HG02970 (cell line): ENCODE data around the gene SGSH.
A peak's percentile ranks its signal among the peaks of the same experiment; 100 is the strongest.
"Not testable (repeated sequence)": the region's sequence is repeated elsewhere in the genome, so short reads cannot be mapped to it uniquely, and the experiment has no call there.

Experiments used
- ATAC-seq: cut with Tn5 transposase; IDR thresholded peaks from one replicate; pipeline ENCODE4 v1.9.1; 2021; ENCODE audit warnings: mild to moderate bottlenecking, moderate library complexity, moderate number of reproducible peaks; ENCODE audit not compliant: unreplicated experiment, low FRiP score

SGSH gene

DNA sequence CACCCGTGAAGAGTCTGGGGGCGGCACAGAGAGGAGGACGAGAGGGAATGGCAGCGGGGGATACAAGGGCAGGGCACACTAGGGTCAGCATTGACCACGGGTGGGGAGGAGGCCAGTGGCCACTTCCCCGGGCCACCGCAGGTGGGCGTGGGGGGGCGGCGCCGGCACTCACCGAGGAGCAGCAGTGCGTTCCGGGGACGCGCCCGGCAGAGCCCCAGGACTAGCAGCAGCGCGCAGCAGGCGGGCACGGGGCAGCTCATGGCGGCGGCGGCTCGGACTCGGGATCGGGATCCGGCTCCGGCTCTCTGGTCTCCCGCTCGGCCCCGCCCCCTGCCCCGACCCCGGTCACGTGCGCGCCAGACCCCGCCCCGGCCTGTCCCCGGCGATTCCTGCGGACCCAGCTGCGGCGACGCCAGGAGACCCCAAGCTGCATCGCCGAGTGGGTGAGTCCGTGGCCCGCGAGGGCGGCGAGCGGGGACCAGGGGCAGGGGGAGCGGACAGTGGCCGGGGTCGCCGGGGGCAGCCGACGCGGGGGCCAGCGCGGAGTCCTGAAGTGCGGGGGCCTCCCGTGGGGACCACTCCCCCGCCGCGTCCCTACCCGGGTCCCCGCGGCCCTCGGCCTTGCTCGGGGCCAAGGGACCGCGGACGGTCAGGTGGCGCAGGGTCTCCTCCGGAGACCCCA lies at the start of gene SGSH, which contains the start of gene SLC26A11:
SGSH (minus strand) TSS at position 280 of the 682 bp plus-strand sequence; CDS start at position 260, 20 bp downstream.
SLC26A11 (plus strand) TSS at position 374 of the 682 bp plus-strand sequence. CDS start 1,134 bp downstream, outside the sequence.
- no peak for ATAC-seq

- ATAC-seq: no peak
Measured at GRCh38 chr17:80269405-80269807, 49.3 kb upstream of the SGSH start.

DNA sequence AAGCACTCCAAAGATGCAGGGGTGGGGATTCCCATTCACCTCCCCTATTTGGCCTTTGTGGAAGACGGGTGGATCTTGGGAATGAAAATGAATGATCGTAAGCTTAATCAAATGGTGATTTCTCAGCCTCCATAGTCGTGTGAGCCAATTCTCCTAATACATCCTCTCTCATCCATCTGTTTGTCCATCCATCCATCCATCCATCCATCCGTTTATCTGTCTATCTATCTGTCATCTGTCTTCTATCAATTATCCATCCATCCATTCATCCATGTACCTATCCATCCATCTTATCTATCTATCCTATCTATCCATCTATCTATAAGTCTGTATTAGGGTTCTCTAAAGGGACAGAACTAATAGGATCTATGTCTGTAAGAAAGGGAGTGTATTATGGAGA lies 48.3 kb upstream of the SGSH start:
- no peak for ATAC-seq

DNA sequence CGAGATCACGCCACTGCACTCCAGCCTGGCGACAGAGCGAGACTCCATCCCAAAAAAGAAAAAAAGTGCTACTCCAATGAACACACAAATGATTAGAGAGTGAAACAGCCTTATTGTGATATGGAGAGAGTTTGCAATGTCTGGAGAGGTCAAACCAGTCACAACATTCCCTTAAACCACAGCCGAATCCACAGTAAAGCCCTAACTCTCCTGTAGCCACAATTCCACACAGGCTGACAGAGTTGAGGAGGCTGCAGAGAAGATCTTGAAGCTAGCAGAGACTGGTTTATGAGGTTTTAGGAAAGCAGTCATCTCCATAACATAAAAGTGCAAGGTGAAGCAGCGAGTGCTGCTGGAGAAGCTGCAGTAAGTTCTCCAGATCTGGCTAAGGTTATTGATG lies 47.3 kb upstream of the SGSH start:
- ATAC-seq: no peak

DNA sequence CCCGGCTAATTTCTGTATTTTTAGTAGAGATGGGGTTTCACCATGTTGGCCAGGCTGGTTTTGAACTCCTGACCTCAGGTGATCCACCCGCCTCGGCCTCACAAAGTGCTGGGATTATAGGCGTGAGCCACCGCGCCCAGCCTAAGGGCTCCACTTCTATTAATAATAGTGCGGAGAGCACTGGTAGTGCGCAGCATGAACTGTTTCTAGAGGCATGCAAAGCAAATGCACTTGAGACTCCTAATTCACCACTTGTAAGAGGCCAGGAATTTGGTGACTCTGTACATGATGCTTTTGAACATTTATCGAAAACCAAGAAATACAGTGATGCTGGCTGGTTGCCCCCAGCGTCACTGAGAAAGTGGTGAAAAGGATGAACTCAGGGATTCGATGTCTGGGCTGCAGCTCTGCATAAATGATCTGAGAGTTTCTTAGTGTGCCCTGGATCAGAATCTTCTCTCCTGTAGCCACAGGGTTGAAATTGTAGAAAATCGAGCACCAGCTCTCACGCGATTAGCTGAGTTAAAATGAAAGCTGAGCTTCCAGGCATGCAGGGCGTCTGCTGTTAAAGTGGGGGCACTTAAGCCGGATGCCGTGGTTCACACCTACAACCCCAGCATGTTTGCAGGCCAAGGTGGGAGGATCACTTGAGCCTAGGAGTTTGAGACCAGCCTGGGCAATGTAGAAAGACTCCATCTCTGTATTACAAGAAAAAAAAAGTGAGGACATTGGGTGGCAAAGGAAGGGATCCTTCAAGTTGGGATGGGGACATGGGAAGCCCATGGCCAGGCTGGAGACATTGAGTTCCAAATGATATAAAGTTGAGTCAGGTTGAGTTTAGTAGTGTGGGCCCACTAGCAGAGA lies 45.3 kb upstream of the SGSH start:
- ATAC-seq: no peak

DNA sequence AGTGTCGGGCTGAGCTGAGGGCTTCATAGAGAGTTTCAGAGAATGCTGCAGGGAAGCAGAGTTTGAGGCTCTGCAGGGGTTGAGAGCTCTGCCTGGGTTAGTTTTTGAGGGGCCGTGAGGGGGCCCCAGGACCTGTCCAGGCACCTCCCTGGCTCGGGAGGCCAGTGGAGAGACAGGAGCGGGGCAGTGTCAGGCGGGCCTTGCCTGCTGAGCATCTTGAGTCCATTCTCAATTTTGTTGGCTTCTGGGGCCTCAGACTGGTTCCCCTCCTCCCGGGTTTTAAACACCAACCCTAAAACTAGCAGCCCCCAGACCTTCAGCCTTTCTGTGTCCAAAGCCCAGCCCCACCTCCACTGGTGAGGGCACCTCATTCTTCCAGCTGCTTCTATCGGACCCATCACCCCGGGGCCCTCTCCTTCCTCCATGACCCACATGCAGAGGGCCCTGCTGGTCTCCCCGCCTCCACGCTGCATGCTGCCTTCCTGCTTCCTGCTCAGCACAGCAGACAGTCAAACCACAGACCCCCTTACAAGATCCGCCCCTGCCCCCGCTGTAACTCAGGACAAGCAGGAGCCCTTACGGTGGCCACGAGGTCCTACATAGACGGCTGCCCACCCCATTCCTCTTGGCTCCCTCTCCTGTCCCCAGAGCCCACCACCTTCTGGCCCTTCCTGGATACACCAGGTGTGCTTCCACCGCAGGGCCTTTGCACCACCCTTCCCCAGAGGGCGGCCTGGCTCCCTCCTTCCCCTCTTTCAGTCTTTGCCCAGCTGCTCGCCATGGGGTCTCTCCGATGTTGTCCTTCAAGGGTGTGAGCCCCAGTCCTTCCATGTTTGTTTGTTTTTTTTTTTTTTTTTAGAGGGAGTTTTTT lies 44.3 kb upstream of the SGSH start:
- ATAC-seq: no peak

DNA sequence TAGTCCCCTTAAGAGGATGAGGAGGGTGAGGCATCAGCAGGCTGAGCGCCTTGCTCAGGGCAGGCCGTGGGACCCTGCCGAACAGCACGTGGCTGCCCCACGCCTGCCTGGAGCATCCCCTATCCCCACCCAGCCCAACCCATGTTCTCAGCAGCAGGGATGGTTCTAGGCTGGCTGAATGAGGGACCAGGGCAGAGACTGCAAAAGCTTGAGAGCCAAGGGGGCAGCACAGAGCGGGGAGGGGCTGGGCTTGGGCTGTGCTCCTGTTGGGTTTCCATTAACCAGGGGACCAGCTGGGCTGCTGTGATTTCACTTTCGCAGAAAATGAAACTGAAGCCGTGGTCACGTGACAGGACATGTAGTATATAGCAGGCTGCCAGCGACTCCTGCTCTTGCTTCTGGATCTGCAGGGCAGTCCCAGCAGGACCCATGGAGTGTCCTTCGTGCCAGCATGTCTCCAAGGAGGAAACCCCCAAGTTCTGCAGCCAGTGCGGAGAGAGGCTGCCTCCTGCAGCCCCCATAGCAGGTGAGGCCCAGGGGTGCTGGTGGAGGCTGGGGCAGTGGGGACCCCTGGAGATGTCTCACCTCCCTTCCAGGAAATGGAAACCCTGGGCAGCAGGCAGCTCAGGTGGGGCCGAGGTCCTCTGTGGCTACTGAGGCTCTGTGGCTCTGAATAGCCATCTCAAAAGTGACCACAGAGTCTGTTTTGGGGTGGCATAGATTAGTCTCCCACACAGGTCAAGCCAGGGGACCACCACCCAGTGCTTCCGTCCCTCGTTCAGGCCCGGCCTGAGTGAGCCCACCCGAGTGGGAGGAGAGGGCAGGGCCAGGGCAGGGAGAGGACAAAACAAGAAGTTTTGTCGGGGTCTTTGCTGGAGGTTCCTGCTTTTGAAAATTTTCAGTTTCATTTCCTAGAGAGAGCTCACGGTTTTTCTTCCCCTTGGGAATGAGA lies 43.4 kb upstream of the SGSH start:
- peak; percentile 38 for ATAC-seq

- no peak for ATAC-seq
Measured at GRCh38 chr17:80262775-80263244, 42.7 kb upstream of the SGSH start.

GRCh38 chr17:80262291-80262690 lies 42.2 kb upstream of the SGSH start:
- no peak for ATAC-seq

DNA sequence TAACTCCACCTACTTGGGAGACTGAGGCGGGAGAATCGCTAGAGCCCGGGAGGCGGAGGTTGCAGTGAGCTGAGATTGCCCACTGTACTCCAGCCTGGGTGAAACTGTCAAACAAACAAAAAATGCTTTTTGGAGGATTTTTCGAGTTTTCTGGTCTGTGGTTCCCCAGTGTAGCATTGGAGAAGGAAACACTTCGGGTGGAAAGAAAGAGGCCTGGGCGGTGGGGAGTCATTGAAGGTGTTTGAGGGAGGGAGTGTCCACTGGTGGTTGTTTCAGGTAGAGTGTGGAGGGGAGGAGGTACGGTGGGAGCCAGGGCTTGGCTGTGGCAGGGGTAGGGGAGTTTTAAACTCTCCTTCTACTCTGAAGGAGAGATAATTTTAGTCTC lies 41.8 kb upstream of the SGSH start:
- no peak for ATAC-seq

DNA sequence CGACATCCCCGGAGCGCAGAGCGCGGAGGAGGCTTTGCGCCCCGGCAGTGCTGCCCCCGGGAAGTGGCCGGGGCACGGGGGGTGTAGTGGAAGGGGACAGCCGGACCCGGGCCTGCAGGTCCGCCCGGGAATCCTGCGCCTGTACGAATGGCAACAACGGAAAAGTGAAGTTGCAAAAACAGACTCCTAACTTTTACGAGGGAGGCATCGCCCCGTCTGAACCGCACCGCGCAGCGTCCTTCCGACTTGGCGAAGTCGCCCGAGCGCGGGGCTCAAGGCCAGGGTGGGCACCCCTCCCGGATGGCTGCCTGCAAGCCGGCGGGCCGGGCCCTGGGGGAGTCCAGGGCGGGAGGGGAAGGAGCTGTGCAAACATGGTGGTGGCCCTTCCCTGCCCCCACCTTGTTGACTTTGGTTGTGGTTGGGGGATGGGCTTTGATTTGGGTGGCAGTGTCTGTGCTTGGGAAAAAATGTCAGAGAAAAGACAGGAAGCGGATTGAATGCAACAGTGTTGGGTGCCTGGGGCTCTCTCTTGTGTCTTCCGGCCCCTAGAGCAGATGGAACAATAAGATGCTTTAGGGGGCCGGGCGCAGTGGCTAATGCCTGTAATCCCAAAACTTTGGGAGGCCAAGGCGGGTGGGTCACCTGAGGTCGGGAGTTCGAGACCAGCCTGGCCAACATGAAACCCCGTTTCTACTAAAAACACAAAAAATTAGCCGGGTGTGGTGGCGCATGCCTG lies 41.2 kb upstream of the SGSH start:
- no peak for ATAC-seq

- ATAC-seq: peak; percentile 36
Measured at GRCh38 chr17:80260791-80261158, 40.6 kb upstream of the SGSH start, which contains the start of gene RNF213. RNF213 (plus strand) TSS chr17:80260852; CDS start chr17:80263682, 2,830 bp downstream.

- no peak for ATAC-seq
Measured at GRCh38 chr17:80260069-80260535, 40.0 kb upstream of the SGSH start.

- no peak for ATAC-seq
Measured at GRCh38 chr17:80259457-80260068, 39.4 kb upstream of the SGSH start.

- not testable (repeated sequence) for ATAC-seq
Measured at GRCh38 chr17:80258296-80258695, 38.2 kb upstream of the SGSH start.

- no peak for ATAC-seq
Measured at GRCh38 chr17:80257716-80258213, 37.6 kb upstream of the SGSH start.

DNA sequence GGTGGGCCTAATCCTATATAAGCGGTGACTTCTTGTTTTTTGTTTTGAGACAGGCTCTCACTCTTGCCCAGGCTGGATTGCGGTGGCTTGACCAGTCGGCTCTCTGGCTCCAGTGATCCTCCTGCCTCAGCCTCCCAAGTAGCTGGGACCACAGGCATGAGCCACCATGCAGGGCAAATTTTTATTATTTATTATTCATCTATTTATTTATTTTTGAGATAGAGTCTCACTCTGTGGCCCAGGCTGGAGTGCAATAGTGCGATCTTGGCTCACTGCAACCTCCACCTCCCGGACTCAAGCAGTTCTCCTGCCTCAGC lies 35.9 kb upstream of the SGSH start:
- ATAC-seq: no peak
